MM.1S (cell line): ENCODE data around the gene ZDHHC7.

Experiments
- DNase-seq: peaks from one replicate; pipeline ENCODE4 v3.0.0-alpha.2; 2015
- H2AFZ ChIP-seq: fragments of 300-600 bp; sonication (generic); 2 replicates; pipeline ENCODE4 v1.6.0; 2016; ENCODE audit warnings: antibody characterized with exemption, low read length
- H3F3A ChIP-seq: fragments of 300-600 bp; sonication (generic); 2 replicates; pipeline ENCODE4 v1.6.1; 2016; ENCODE audit warnings: mild to moderate bottlenecking, antibody characterized with exemption, low read length, moderate library complexity, mixed read lengths; ENCODE audit not compliant: insufficient read depth
- H3K27ac ChIP-seq: fragments of 300-600 bp; sonication (generic); 2 replicates; pipeline ENCODE4 v1.5.1; 2016; ENCODE audit warnings: mild to moderate bottlenecking, low read length
- H3K27me3 ChIP-seq: fragments of 300-600 bp; sonication (generic); replicated peaks from 2 replicates; pipeline ENCODE4 v1.6.0; 2016; ENCODE audit warnings: low read length; ENCODE audit not compliant: insufficient read depth
- H3K36me3 ChIP-seq: fragments of 300-600 bp; sonication (generic); replicated peaks from 2 replicates; pipeline ENCODE4 v1.6.1; 2016; ENCODE audit warnings: mild to moderate bottlenecking, low read length, mixed read lengths; ENCODE audit not compliant: insufficient read depth
- H3K4me1 ChIP-seq: fragments of 300-600 bp; sonication (generic); 2 replicates; pipeline ENCODE4 v1.6.1; 2016; ENCODE audit warnings: low read length, mixed read lengths
- H3K4me2 ChIP-seq: fragments of 300-600 bp; sonication (generic); 2 replicates; pipeline ENCODE4 v1.6.0; 2016; ENCODE audit warnings: low read depth, low read length
- H3K4me3 ChIP-seq: fragments of 300-600 bp; sonication (generic); 2 replicates; pipeline ENCODE4 v1.5.1; 2016; ENCODE audit warnings: low read length, mixed read lengths
- H3K79me2 ChIP-seq: fragments of 300-600 bp; sonication (generic); 2 replicates; pipeline ENCODE4 v1.6.1; 2016; ENCODE audit warnings: mixed run types, low read length, mixed read lengths
- H3K9ac ChIP-seq: fragments of 300-600 bp; sonication (generic); 2 replicates; pipeline ENCODE4 v1.6.1; 2016; ENCODE audit warnings: low read length, mixed read lengths
- H3K9me2 ChIP-seq: fragments of 300-600 bp; sonication (generic); replicated peaks from 2 replicates; pipeline ENCODE4 v1.6.1; 2016; ENCODE audit warnings: mild to moderate bottlenecking, low read length, mixed read lengths; ENCODE audit not compliant: insufficient read depth
- H3K9me3 ChIP-seq: fragments of 300-600 bp; sonication (generic); replicated peaks from 2 replicates; pipeline ENCODE4 v1.6.1; 2016; ENCODE audit warnings: mild to moderate bottlenecking, low read length, mixed read lengths; ENCODE audit not compliant: insufficient read depth
- H4K20me1 ChIP-seq: fragments of 300-600 bp; sonication (generic); 2 replicates; pipeline ENCODE4 v1.6.1; 2016; ENCODE audit warnings: mild to moderate bottlenecking, low read length, moderate library complexity, mixed read lengths; ENCODE audit not compliant: insufficient read depth
- EZH2 ChIP-seq: fragments of 300-600 bp; sonication (generic); optimal IDR thresholded peaks from 2 replicates; pipeline ENCODE3; 2017; ENCODE audit warnings: low read depth, mild to moderate bottlenecking, antibody characterized with exemption, low read length, mixed read lengths
- EZH2phosphoT487 ChIP-seq: fragments of 300-600 bp; sonication (generic); IDR thresholded peaks from 2 replicates; pipeline ENCODE4 v1.6.1; 2018; ENCODE audit warnings: antibody characterized with exemption, low read length
- TF ChIP-seq, protein P1 (sequence below): fragments of 300-600 bp; sonication (generic); IDR thresholded peaks from 2 replicates; pipeline ENCODE4 v1.5.1; 2016; ENCODE audit warnings: antibody characterized with exemption, low read length, mixed read lengths

ZDHHC7 gene

DNA sequence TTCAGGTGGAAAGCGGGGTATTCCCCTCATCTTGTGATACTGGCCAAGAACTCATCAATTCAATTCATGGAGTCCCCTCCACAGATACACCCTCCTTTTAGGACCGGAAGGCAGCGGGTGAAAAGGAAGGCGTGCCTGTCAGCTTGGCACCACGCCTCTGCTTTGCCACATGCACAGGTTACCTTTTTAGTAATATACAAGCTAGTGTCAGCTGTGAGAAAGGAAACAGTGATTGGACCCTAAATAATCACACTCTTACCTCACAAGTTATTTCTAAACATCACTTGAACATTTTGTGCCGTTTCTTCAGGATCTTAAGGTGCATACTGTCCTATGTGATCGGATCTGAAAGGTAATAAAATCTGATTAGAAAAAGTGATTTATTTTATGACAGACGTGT is 15.7 kb downstream of the ZDHHC7 start:
- Histone ChIP-seq H3K4me2 (no peak overlapping the region), H3F3A (no peaks in the 10 kb centered on the region), H3K79me2 (0 out of 2 replicates have a peak, but pooled peaks cover 3% of the 10 kb centered on the region), H3K4me1 (no peaks in the 10 kb centered on the region), H3K27ac (no peak overlapping the region), H3K9me2 (no peaks in the 10 kb centered on the region), H3K4me3 (no peak overlapping the region), H3K9ac (no peak overlapping the region), H3K36me3 (no peaks in the 10 kb centered on the region), H3K9me3 (no peaks in the 10 kb centered on the region), H4K20me1 (no peaks in the 10 kb centered on the region), H3K27me3 (no peaks in the 10 kb centered on the region), H2AFZ (no peak overlapping the region)
- TF ChIP-seq, protein P1, sequence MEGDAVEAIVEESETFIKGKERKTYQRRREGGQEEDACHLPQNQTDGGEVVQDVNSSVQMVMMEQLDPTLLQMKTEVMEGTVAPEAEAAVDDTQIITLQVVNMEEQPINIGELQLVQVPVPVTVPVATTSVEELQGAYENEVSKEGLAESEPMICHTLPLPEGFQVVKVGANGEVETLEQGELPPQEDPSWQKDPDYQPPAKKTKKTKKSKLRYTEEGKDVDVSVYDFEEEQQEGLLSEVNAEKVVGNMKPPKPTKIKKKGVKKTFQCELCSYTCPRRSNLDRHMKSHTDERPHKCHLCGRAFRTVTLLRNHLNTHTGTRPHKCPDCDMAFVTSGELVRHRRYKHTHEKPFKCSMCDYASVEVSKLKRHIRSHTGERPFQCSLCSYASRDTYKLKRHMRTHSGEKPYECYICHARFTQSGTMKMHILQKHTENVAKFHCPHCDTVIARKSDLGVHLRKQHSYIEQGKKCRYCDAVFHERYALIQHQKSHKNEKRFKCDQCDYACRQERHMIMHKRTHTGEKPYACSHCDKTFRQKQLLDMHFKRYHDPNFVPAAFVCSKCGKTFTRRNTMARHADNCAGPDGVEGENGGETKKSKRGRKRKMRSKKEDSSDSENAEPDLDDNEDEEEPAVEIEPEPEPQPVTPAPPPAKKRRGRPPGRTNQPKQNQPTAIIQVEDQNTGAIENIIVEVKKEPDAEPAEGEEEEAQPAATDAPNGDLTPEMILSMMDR, result no peak
- TF ChIP-seq EZH2phosphoT487 (no peak), EZH2 (no peak)
- DNase-seq, result no peak

DNA sequence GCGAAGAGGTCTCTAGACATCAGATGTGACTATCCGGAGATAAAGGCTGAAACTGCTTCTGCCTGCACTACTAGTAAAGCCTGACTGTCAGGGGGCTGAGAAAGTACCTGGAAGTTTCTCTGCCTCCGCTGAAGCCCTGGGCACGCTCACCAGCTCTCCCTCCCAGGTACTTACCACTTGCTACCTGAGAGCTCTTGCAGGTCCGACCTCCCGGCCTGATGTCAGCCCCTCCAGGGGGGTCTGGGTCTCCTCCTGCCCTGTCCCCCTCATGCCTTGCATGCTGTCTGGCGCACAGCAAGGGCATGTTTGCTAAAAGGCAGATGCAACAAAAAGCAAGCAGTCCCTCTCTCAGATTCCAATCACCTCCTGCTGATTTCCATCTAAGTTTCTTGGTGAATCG is 17.4 kb downstream of the ZDHHC7 start:
- H3K79me2 ChIP-seq, result no peaks in the 10 kb centered on the region
- H3K9ac ChIP-seq, result no peak overlapping the region
- no peak overlapping the region for H2AFZ ChIP-seq
- DNase-seq, result no peak
- no peaks in the 10 kb centered on the region for H3K27me3 ChIP-seq
- no peaks in the 10 kb centered on the region for H3K9me3 ChIP-seq
- no peak overlapping the region for H3K4me2 ChIP-seq
- H3F3A ChIP-seq, result no peaks in the 10 kb centered on the region
- H3K4me1 ChIP-seq, result no peaks in the 10 kb centered on the region
- H3K27ac ChIP-seq, result no peak overlapping the region
- H4K20me1 ChIP-seq, result no peaks in the 10 kb centered on the region
- no peaks in the 10 kb centered on the region for H3K36me3 ChIP-seq
- no peak overlapping the region for H3K4me3 ChIP-seq
- TF ChIP-seq, protein P1, result no peak
- no peak for TF ChIP-seq EZH2
- no peak for TF ChIP-seq EZH2phosphoT487
- H3K9me2 ChIP-seq, result no peaks in the 10 kb centered on the region

DNA sequence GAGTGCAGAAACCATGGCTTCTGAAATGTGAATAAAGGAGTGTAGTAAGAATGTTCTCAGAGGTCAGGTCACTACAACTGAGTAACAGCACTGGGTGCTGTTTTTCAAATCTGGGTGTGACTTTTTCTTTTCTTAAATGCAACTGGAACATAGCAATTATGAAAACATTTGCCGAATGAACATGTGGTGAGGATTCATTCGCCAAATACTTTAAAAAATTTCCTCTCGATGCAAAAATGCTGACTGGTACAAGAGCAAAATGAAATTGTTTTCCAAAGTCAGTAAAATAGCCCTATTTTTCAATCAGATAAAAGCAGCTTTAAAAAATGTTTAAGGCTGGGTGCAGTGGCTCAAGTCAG is 18.6 kb downstream of the ZDHHC7 start:
- H3K27me3 ChIP-seq, result no peaks in the 10 kb centered on the region
- no peaks in the 10 kb centered on the region for H3F3A ChIP-seq
- H2AFZ ChIP-seq, result no peak overlapping the region
- H4K20me1 ChIP-seq, result no peaks in the 10 kb centered on the region
- no peaks in the 10 kb centered on the region for H3K9me3 ChIP-seq
- H3K4me3 ChIP-seq, result no peak overlapping the region
- TF ChIP-seq, protein P1, result no peak
- TF ChIP-seq EZH2, result no peak
- TF ChIP-seq EZH2phosphoT487, result no peak
- H3K4me2 ChIP-seq, result no peak overlapping the region
- no peaks in the 10 kb centered on the region for H3K36me3 ChIP-seq
- no peaks in the 10 kb centered on the region for H3K79me2 ChIP-seq
- H3K9ac ChIP-seq, result no peak overlapping the region
- no peak overlapping the region for H3K27ac ChIP-seq
- H3K9me2 ChIP-seq, result no peaks in the 10 kb centered on the region
- no peak for DNase-seq
- no peaks in the 10 kb centered on the region for H3K4me1 ChIP-seq
